RWPE2 (cell line): ENCODE results near the gene ANKRD39.

Experiments
- ATAC-seq: fragments of 200-7000 bp; cut with Tn5 transposase; 3 replicates; pipeline ENCODE4 v1.9.1; 2021; ENCODE audit warnings: low read depth
- DNase-seq: peaks from one replicate; pipeline ENCODE4 v3.0.0-alpha.2; 2020; ENCODE audit warnings: low spot score
- H3K27ac ChIP-seq: fragments of 450-650 bp; 2 replicates; pipeline ENCODE4 v1.5.1; 2017; ENCODE audit warnings: mild to moderate bottlenecking; ENCODE audit not compliant: poor library complexity, severe bottlenecking
- H3K27me3 ChIP-seq: fragments of 250-450 bp; sonication (Bioruptor Pico); 2 replicates; pipeline ENCODE4 v1.5.1; 2021; ENCODE audit warnings: mild to moderate bottlenecking, moderate library complexity; ENCODE audit not compliant: insufficient read depth, poor library complexity, severe bottlenecking
- H3K36me3 ChIP-seq: fragments of 250-450 bp; sonication (Bioruptor Pico); 2 replicates; pipeline ENCODE4 v1.5.1; 2020; ENCODE audit warnings: low read depth, mild to moderate bottlenecking, moderate library complexity
- H3K4me1 ChIP-seq: fragments of 250-450 bp; sonication (Bioruptor Pico); 2 replicates; pipeline ENCODE4 v1.5.1; 2021; ENCODE audit warnings: mild to moderate bottlenecking, moderate library complexity; ENCODE audit not compliant: insufficient read depth, poor library complexity, severe bottlenecking
- H3K4me3 ChIP-seq: fragments of 250-450 bp; sonication (Bioruptor Pico); 2 replicates; pipeline ENCODE4 v1.5.1; 2021; ENCODE audit warnings: mild to moderate bottlenecking, moderate library complexity; ENCODE audit not compliant: severe bottlenecking
- H3K9me3 ChIP-seq: fragments of 250-450 bp; sonication (Bioruptor Pico); 2 replicates; pipeline ENCODE4 v1.5.1; 2021; ENCODE audit warnings: mild to moderate bottlenecking, moderate library complexity; ENCODE audit not compliant: severe bottlenecking
- CTCF ChIP-seq: fragments of 450-650 bp; IDR thresholded peaks from one replicate; pipeline ENCODE4 v1.5.1; 2017; ENCODE audit warnings: mild to moderate bottlenecking, moderate library complexity; ENCODE audit not compliant: poor library complexity, severe bottlenecking

The ANKRD39 gene

DNA sequence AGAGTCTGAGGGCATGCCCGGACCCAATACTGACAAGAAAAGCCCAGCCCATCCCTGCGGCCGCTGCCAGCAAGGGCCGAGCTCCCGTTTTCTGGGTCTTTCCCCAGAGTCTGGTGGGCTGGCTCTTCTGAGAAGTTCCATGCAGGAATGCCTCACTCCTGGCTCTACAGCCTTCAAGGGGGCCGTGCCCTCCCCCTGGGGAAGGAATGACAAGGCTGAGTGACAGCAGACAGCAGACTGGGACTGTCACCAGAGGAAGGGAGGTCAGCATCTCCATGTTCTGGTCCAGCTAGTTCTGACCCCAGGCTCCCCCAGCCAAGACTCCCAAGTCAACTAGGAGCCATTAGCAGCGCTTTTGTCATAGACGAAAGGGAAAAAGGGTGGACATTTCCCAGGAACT is 25.1 kb upstream of the ANKRD39 start:
- H3K4me1 ChIP-seq = peaks cover 41% of the 10 kb centered on the region

DNA sequence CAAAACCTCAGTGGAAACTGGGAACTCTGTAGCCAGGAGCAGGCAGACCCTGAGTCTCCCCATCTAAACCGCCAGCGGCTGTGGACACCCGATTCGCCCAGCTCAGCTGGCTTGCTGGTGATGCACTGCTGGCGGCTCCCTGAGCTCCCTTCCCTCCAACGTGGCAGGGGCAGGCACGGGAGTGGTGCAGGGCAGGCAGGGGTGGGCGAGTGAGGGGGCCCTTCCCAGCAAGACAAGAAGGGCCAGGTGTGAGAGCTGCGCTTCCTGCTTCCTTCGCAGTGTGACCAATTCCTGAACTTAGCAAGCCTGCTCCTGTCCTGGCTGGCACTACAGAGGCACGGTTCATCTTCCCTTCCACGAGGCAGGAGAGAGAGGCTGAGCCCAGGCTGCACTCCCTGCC is 24.4 kb upstream of the ANKRD39 start:
- Histone ChIP-seq H3K9me3 (no peaks in the 10 kb centered on the region), H3K27me3 (no peaks in the 10 kb centered on the region), H3K27ac (no peak overlapping the region), H3K4me3 (no peak overlapping the region), H3K4me1 (peaks cover 35% of the 10 kb centered on the region), H3K36me3 (no peaks in the 10 kb centered on the region)
- ATAC-seq (peak; percentile 53), DNase-seq (no peak)
- TF ChIP-seq CTCF = no peak

More for the DNA sequence above, 25.1 kb upstream of the ANKRD39 start:
- TF ChIP-seq CTCF = no peak
- ATAC-seq (no peak), DNase-seq (no peak)
- H3K9me3 ChIP-seq = no peaks in the 10 kb centered on the region
- no peaks in the 10 kb centered on the region for H3K27me3 ChIP-seq
- H3K36me3 ChIP-seq = no peaks in the 10 kb centered on the region
- H3K27ac ChIP-seq = no peak overlapping the region
- no peak overlapping the region for H3K4me3 ChIP-seq

DNA sequence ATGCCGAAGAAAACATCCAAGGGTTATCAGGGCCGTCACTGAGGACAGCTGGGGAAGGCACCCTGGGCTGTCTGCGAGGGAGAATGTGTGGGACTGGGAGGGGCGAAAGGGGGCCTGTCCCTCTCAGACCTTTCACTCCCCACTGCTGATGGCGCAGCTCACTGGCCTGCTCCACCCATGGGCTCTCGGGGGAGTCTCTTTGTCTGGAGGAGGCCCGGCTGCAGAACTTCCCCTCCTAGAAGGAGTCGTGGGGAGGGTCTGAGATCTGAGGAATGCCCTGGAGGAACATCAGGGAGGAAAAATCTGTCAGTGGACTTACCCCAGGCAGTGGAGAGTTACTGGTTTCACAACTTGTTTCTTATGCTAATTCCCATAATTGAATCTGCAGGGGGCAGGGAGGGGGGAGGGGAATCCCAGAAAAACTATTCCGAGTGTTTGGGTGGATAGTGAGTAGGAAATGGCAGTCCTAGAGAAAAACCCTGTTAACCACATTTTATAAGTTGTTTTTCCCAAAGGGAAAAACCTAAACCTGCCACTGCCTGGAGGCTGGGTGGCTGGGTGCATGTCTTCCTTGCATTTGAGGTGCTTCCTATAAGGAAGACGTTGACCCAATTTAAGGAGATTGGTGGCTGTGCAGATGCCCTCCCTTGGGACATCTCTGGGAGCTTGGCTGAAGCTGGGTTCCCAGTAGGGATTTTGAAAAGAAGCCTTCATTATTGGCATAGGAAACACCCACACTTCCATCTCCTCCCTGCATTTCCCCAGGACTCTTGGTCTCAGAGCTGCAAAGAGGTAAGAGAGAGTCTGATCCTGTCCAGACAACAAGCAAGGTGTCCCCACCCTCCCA is 23.8 kb upstream of the ANKRD39 start:
- Histone ChIP-seq H3K4me1 (peaks cover 28% of the 10 kb centered on the region), H3K36me3 (no peaks in the 10 kb centered on the region), H3K27me3 (no peaks in the 10 kb centered on the region), H3K4me3 (no peak overlapping the region), H3K9me3 (no peaks in the 10 kb centered on the region), H3K27ac (no peak overlapping the region)
- no peak for TF ChIP-seq CTCF
- ATAC-seq (0 out of 3 replicates have a peak, but pooled peaks have one; percentile 1), DNase-seq (no peak)

DNA sequence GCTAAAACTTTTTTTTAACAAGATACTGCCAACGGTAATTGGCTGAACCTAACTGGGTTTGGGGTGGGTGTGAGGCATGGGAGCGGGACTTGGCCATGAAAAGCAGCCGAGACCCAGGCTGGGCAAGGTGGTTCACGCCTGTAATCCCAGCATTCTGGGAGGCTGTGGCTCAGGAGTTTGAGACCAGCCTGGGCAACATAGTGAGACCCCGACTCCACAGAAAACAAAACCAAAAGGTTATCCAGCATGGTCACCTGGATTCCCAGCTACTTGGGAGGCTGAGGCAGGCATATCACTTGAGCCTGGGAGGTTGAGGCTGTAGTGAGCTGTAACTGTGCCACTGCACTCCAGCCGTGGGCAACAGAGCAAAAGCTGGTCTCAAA is 23.1 kb upstream of the ANKRD39 start:
- peaks cover 22% of the 10 kb centered on the region for H3K4me1 ChIP-seq
- no peak overlapping the region for H3K27ac ChIP-seq
- no peaks in the 10 kb centered on the region for H3K9me3 ChIP-seq
- TF ChIP-seq CTCF = no peak
- no peaks in the 10 kb centered on the region for H3K36me3 ChIP-seq
- DNase-seq = no peak
- ATAC-seq = no peak
- no peaks in the 10 kb centered on the region for H3K27me3 ChIP-seq
- no peak overlapping the region for H3K4me3 ChIP-seq

- Histone ChIP-seq H3K4me3 (no peak overlapping the region), H3K27ac (no peak overlapping the region), H3K36me3 (no peaks in the 10 kb centered on the region), H3K27me3 (no peaks in the 10 kb centered on the region), H3K4me1 (peaks cover 19% of the 10 kb centered on the region), H3K9me3 (no peaks in the 10 kb centered on the region)
- TF ChIP-seq CTCF = no peak
- ATAC-seq (no peak), DNase-seq (no peak)
Observed at GRCh38 chr2:96879545-96880040, 21.8 kb upstream of the ANKRD39 start.
